ENCODE measurements around the gene CALR3.
"Not testable (repeated sequence)": the region's sequence is repeated elsewhere in the genome, so short reads cannot be mapped to it uniquely, and the experiment has no call there.

CALR3 gene

GRCh38 chr19:16495982-16496612 is at the start of gene CALR3, which contains the start of gene C19orf44:
Gene CALR3, minus strand, starts transcription at chr19:16496167. Its CDS starts 38 bp downstream, at chr19:16496129.
Gene C19orf44, plus strand, starts transcription at chr19:16496394. Its CDS starts 4,399 bp downstream, at chr19:16500793.
- H3K4me1 Mint-ChIP-seq = peaks cover 4% of the 10 kb centered on the region
- peak; percentile 97 for ATAC-seq (ENCODE audit: low read depth)
- no peaks in the 10 kb centered on the region for H3K27me3 Mint-ChIP-seq
- H3K27ac Mint-ChIP-seq = peak within 1 kb of the TSS; percentile 92
- no peaks in the 10 kb centered on the region for H3K9me3 Mint-ChIP-seq
- peak within 1 kb of the TSS; percentile 91 for H3K4me3 Mint-ChIP-seq
- H3K36me3 Mint-ChIP-seq = peaks cover 1% of the 10 kb centered on the region
- DNase-seq (ENCODE audit: low spot score in 2 of 2) = peak; percentile 91 to 94

- H3K4me1 Mint-ChIP-seq = peaks cover 24% of the 10 kb centered on the region
- peaks cover 7% of the 10 kb centered on the region for H3K36me3 Mint-ChIP-seq
- DNase-seq (ENCODE audit: low spot score in 2 of 2) = no peak
- peak overlapping the region; percentile 85 for H3K27ac Mint-ChIP-seq
- H3K9me3 Mint-ChIP-seq = no peaks in the 10 kb centered on the region
- ATAC-seq (ENCODE audit: low read depth) = peak; percentile 46
- no peaks in the 10 kb centered on the region for H3K27me3 Mint-ChIP-seq
- peak overlapping the region; percentile 50 for H3K4me3 Mint-ChIP-seq
Measured at GRCh38 chr19:16544473-16545231, 48.7 kb upstream of the CALR3 start.

- Mint-ChIP-seq H3K36me3 (peaks cover 12% of the 10 kb centered on the region), H3K4me3 (peak overlapping the region; percentile 95), H3K4me1 (peaks cover 28% of the 10 kb centered on the region)
- ATAC-seq (ENCODE audit: low read depth); H3K9me3 Mint-ChIP-seq; DNase-seq (ENCODE audit: low spot score in 2 of 2); H3K27ac Mint-ChIP-seq; H3K27me3 Mint-ChIP-seq: not testable (repeated sequence)
Measured at GRCh38 chr19:16543734-16544133, 47.8 kb upstream of the CALR3 start.

GRCh38 chr19:16542910-16543472 is 47.0 kb upstream of the CALR3 start:
- Mint-ChIP-seq H3K27ac (peak overlapping the region; percentile 90), H3K9me3 (no peaks in the 10 kb centered on the region), H3K4me3 (peak overlapping the region; percentile 95), H3K4me1 (peaks cover 34% of the 10 kb centered on the region), H3K27me3 (no peaks in the 10 kb centered on the region), H3K36me3 (peaks cover 17% of the 10 kb centered on the region)
- ATAC-seq (ENCODE audit: low read depth) (no peak), DNase-seq (ENCODE audit: low spot score in 2 of 2) (no peak)

- Mint-ChIP-seq H3K4me1 (peaks cover 38% of the 10 kb centered on the region), H3K9me3 (no peaks in the 10 kb centered on the region), H3K27ac (peak within 1 kb of the TSS; percentile 90), H3K36me3 (peaks cover 21% of the 10 kb centered on the region), H3K27me3 (no peaks in the 10 kb centered on the region), H3K4me3 (peak within 1 kb of the TSS; percentile 95)
- peak; percentile 87 to 89 for DNase-seq (ENCODE audit: low spot score in 2 of 2)
- peak; percentile 84 for ATAC-seq (ENCODE audit: low read depth)
Measured at GRCh38 chr19:16542045-16542909, 46.3 kb upstream of the CALR3 start, which contains the start of gene CHERP. Gene CHERP, minus strand, starts transcription at chr19:16542437. Its CDS starts 59 bp downstream, at chr19:16542378.

- ATAC-seq (ENCODE audit: low read depth) (no peak), DNase-seq (ENCODE audit: low spot score in 2 of 2) (no peak)
- H3K4me3 Mint-ChIP-seq = peak overlapping the region; percentile 95
- peaks cover 41% of the 10 kb centered on the region for H3K4me1 Mint-ChIP-seq
- no peaks in the 10 kb centered on the region for H3K9me3 Mint-ChIP-seq
- H3K27me3 Mint-ChIP-seq = no peaks in the 10 kb centered on the region
- peak overlapping the region; percentile 81 for H3K27ac Mint-ChIP-seq
- peaks cover 24% of the 10 kb centered on the region for H3K36me3 Mint-ChIP-seq
Measured at GRCh38 chr19:16541526-16542044, 45.6 kb upstream of the CALR3 start.

GRCh38 chr19:16540948-16541347 is 45.0 kb upstream of the CALR3 start:
- DNase-seq (ENCODE audit: low spot score in 2 of 2) = no peak
- Mint-ChIP-seq H3K9me3 (no peaks in the 10 kb centered on the region), H3K36me3 (peaks cover 27% of the 10 kb centered on the region), H3K4me3 (peak overlapping the region; percentile 95), H3K27me3 (no peaks in the 10 kb centered on the region), H3K27ac (peak overlapping the region; percentile 81), H3K4me1 (peaks cover 43% of the 10 kb centered on the region)
- ATAC-seq (ENCODE audit: low read depth) = no peak

GRCh38 chr19:16537111-16537510 is 41.1 kb upstream of the CALR3 start:
- H3K4me1 Mint-ChIP-seq = peaks cover 31% of the 10 kb centered on the region
- no peaks in the 10 kb centered on the region for H3K9me3 Mint-ChIP-seq
- DNase-seq (ENCODE audit: low spot score in 2 of 2) (no peak), ATAC-seq (ENCODE audit: low read depth) (no peak)
- no peak overlapping the region for H3K4me3 Mint-ChIP-seq
- H3K27me3 Mint-ChIP-seq = no peaks in the 10 kb centered on the region
- H3K27ac Mint-ChIP-seq = peak overlapping the region; percentile 19
- H3K36me3 Mint-ChIP-seq = peaks cover 34% of the 10 kb centered on the region

- H3K4me1 Mint-ChIP-seq = peaks cover 28% of the 10 kb centered on the region
- DNase-seq (ENCODE audit: low spot score in 2 of 2) (no peak), ATAC-seq (ENCODE audit: low read depth) (no peak)
- no peaks in the 10 kb centered on the region for H3K27me3 Mint-ChIP-seq
- no peaks in the 10 kb centered on the region for H3K9me3 Mint-ChIP-seq
- H3K36me3 Mint-ChIP-seq = peaks cover 42% of the 10 kb centered on the region
- H3K27ac Mint-ChIP-seq = peak overlapping the region; percentile 63
- H3K4me3 Mint-ChIP-seq = no peak overlapping the region
Measured at GRCh38 chr19:16536130-16536529, 40.2 kb upstream of the CALR3 start.

- H3K27ac Mint-ChIP-seq = no peak overlapping the region
- H3K4me1 Mint-ChIP-seq = peaks cover 28% of the 10 kb centered on the region
- ATAC-seq (ENCODE audit: low read depth) (no peak), DNase-seq (ENCODE audit: low spot score in 2 of 2) (no peak)
- H3K4me3 Mint-ChIP-seq = no peak overlapping the region
- H3K27me3 Mint-ChIP-seq = no peaks in the 10 kb centered on the region
- H3K36me3 Mint-ChIP-seq = peaks cover 41% of the 10 kb centered on the region
- H3K9me3 Mint-ChIP-seq = no peaks in the 10 kb centered on the region
Measured at GRCh38 chr19:16535381-16535780, 39.4 kb upstream of the CALR3 start.

GRCh38 chr19:16532440-16533234 is 36.7 kb upstream of the CALR3 start:
- no peaks in the 10 kb centered on the region for H3K9me3 Mint-ChIP-seq
- no peak for DNase-seq (ENCODE audit: low spot score in 2 of 2)
- H3K27me3 Mint-ChIP-seq = no peaks in the 10 kb centered on the region
- no peak overlapping the region for H3K4me3 Mint-ChIP-seq
- peaks cover 37% of the 10 kb centered on the region for H3K36me3 Mint-ChIP-seq
- no peak overlapping the region for H3K27ac Mint-ChIP-seq
- H3K4me1 Mint-ChIP-seq = peaks cover 14% of the 10 kb centered on the region
- ATAC-seq (ENCODE audit: low read depth) = no peak

- ATAC-seq (ENCODE audit: low read depth) = no peak
- Mint-ChIP-seq H3K9me3 (no peaks in the 10 kb centered on the region), H3K36me3 (peaks cover 31% of the 10 kb centered on the region), H3K4me1 (peaks cover 8% of the 10 kb centered on the region), H3K4me3 (no peak overlapping the region), H3K27ac (peak overlapping the region; percentile 51), H3K27me3 (no peaks in the 10 kb centered on the region)
- DNase-seq (ENCODE audit: low spot score in 2 of 2) = no peak
Measured at GRCh38 chr19:16531380-16531669, 35.4 kb upstream of the CALR3 start.

Data from memory B cell (primary cell).